Neural progenitor cell (in vitro differentiated cells): Measurements from ENCODE around the gene GTPBP3.

ENCODE experiments used
- EZH2 ChIP-seq: fragments of 200-600 bp; sonication (generic); IDR thresholded peaks from 2 replicates; pipeline ENCODE4 v1.6.1; 2017; ENCODE audit warnings: antibody characterized with exemption, mild to moderate bottlenecking, moderate library complexity
- EZH2phosphoT487 ChIP-seq: fragments of 200-600 bp; sonication (generic); IDR thresholded peaks from 2 replicates; pipeline ENCODE4 v1.6.1; 2017; ENCODE audit warnings: antibody characterized with exemption
- TF ChIP-seq, protein P1 (sequence below): fragments of 200-600 bp; sonication (generic); IDR thresholded peaks from 2 replicates; pipeline ENCODE4 v1.5.1; 2017; ENCODE audit warnings: antibody characterized with exemption, mild to moderate bottlenecking

DNA sequence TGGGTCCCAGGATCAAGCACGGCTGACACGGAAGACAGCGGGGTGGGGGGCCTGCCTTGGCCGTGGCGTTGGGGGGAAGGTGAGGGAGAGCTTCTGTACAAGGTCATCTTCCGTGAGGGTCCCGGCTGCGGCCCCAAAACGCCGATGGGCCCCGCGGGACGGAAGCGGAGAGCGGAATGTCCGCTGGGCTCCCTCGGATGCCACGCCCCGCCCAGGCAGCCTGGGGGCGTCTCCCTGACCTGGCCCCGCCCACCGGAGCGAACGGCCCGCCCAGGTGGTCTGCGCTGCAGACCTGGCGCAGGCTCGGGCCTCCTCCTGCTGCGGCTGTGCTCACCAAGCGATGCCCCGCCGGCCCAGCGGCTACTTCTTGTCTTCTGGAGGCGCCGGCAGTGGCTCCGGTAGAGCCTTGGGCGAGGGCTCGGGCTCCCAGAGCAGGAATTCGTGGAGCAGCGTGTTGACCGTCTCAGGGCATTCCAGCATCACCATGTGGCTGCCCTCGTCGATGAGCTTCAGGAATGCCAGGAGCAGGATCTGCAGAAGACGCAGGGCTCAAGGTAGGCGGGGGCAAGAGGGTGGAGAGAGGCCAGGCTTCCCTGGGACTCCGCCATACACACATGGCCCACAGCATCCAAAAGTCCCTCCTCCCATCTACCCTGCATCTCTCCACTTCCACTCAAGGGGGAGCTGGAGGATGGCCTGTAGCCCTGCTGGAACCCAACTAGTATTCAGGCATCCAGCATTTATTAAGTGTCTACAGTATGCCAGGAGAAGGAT is 44.9 kb upstream of the GTPBP3 start:
- TF ChIP-seq, protein P1, sequence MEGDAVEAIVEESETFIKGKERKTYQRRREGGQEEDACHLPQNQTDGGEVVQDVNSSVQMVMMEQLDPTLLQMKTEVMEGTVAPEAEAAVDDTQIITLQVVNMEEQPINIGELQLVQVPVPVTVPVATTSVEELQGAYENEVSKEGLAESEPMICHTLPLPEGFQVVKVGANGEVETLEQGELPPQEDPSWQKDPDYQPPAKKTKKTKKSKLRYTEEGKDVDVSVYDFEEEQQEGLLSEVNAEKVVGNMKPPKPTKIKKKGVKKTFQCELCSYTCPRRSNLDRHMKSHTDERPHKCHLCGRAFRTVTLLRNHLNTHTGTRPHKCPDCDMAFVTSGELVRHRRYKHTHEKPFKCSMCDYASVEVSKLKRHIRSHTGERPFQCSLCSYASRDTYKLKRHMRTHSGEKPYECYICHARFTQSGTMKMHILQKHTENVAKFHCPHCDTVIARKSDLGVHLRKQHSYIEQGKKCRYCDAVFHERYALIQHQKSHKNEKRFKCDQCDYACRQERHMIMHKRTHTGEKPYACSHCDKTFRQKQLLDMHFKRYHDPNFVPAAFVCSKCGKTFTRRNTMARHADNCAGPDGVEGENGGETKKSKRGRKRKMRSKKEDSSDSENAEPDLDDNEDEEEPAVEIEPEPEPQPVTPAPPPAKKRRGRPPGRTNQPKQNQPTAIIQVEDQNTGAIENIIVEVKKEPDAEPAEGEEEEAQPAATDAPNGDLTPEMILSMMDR: peak; percentile 57
- TF ChIP-seq EZH2 (no peak), EZH2phosphoT487 (no peak)
